DOHH2 (cell line): ENCODE measurements around the gene BORA.
"Not testable (repeated sequence)": the region's sequence is repeated elsewhere in the genome, so short reads cannot be mapped to it uniquely, and the experiment has no call there.

Experiments used
- H3F3A ChIP-seq: fragments of 200-600 bp; sonication (generic), shearing (Covaris generic); 2 replicates; pipeline ENCODE4 v1.6.0; 2016; ENCODE audit warnings: antibody characterized with exemption, mild to moderate bottlenecking; ENCODE audit not compliant: control insufficient read depth, insufficient read depth
- H3K27ac ChIP-seq: fragments of 200-600 bp; sonication (generic); 2 replicates; pipeline ENCODE4 v1.5.1; 2014; ENCODE audit warnings: low read depth, mild to moderate bottlenecking, low read length, moderate library complexity
- H3K27me3 ChIP-seq: fragments of 200-600 bp; sonication (generic); 2 replicates; pipeline ENCODE4 v1.6.1; 2014; ENCODE audit warnings: mild to moderate bottlenecking, low read length, mixed read lengths; ENCODE audit not compliant: control insufficient read depth
- H3K36me3 ChIP-seq: fragments of 200-600 bp; sonication (generic); 2 replicates; pipeline ENCODE4 v1.6.1; 2014; ENCODE audit warnings: mild to moderate bottlenecking, low read length, moderate library complexity, mixed read lengths; ENCODE audit not compliant: control insufficient read depth
- H3K4me1 ChIP-seq: fragments of 200-600 bp; sonication (generic); 2 replicates; pipeline ENCODE4 v1.6.1; 2014; ENCODE audit warnings: mild to moderate bottlenecking, low read length, mixed read lengths; ENCODE audit not compliant: control insufficient read depth
- H3K4me2 ChIP-seq: fragments of 200-600 bp; sonication (generic); 2 replicates; pipeline ENCODE4 v1.6.0; 2014; ENCODE audit warnings: mild to moderate bottlenecking, low read length, moderate library complexity
- H3K4me3 ChIP-seq: fragments of 200-600 bp; sonication (generic); 2 replicates; pipeline ENCODE4 v1.5.1; 2014; ENCODE audit warnings: mild to moderate bottlenecking, low read length, mixed read lengths
- H3K79me2 ChIP-seq: fragments of 200-600 bp; sonication (generic); 2 replicates; pipeline ENCODE4 v1.6.1; 2014; ENCODE audit warnings: mild to moderate bottlenecking, low read length, mixed read lengths; ENCODE audit not compliant: control insufficient read depth
- H3K9me2 ChIP-seq: fragments of 200-600 bp; sonication (generic); replicated peaks from 2 replicates; pipeline ENCODE4 v1.6.1; 2014; ENCODE audit warnings: mild to moderate bottlenecking, low read length, mixed read lengths; ENCODE audit not compliant: control insufficient read depth
- H3K9me3 ChIP-seq: fragments of 200-600 bp; sonication (generic); 2 replicates; pipeline ENCODE4 v1.6.1; 2014; ENCODE audit warnings: antibody characterized with exemption, low read length, mixed read lengths; ENCODE audit not compliant: control insufficient read depth, insufficient read depth
- H4K20me1 ChIP-seq: fragments of 200-600 bp; sonication (generic); 2 replicates; pipeline ENCODE4 v1.6.0; 2014; ENCODE audit warnings: low read depth, mild to moderate bottlenecking, antibody characterized with exemption, low read length, moderate library complexity; ENCODE audit not compliant: control insufficient read depth, insufficient read depth
- CTCF ChIP-seq: fragments of 200-600 bp; sonication (generic); IDR thresholded peaks from one replicate; pipeline ENCODE4 v1.5.1; 2014; ENCODE audit warnings: antibody characterized with exemption, mild to moderate bottlenecking, low read depth, low read length; ENCODE audit not compliant: poor library complexity, severe bottlenecking
- EZH2phosphoT487 ChIP-seq: fragments of 200-600 bp; sonication (generic); IDR thresholded peaks from 2 replicates; pipeline ENCODE4 v1.6.1; 2017; ENCODE audit warnings: borderline replicate concordance, mild to moderate bottlenecking, antibody characterized with exemption, low read length, moderate library complexity, mixed read lengths

BORA gene

GRCh38 chr13:72781451-72782439, 54.0 kb downstream of the BORA start, which contains the start of the genes DIS3 and PIBF1:
Gene DIS3 (minus strand): TSS chr13:72781900. CDS start chr13:72781832, 68 bp downstream.
Gene PIBF1 (plus strand): TSS chr13:72782133. CDS start chr13:72783470, 1,337 bp downstream.
- H3K9me3 ChIP-seq, result no peaks in the 10 kb centered on the region
- H3K27ac ChIP-seq, result peak within 1 kb of the TSS; percentile 77
- H4K20me1 ChIP-seq, result peaks cover 17% of the 10 kb centered on the region
- no peak for TF ChIP-seq EZH2phosphoT487
- TF ChIP-seq CTCF, result no peak
- H3K9me2 ChIP-seq, result no peaks in the 10 kb centered on the region
- peak within 1 kb of the TSS; percentile 94 for H3K4me2 ChIP-seq
- H3K36me3 ChIP-seq, result peaks cover 71% of the 10 kb centered on the region
- H3K4me1 ChIP-seq, result peaks cover 34% of the 10 kb centered on the region
- H3K79me2 ChIP-seq, result peaks cover 98% of the 10 kb centered on the region
- H3K4me3 ChIP-seq, result peak within 1 kb of the TSS; percentile 87
- no peaks in the 10 kb centered on the region for H3K27me3 ChIP-seq
- H3F3A ChIP-seq, result no peaks in the 10 kb centered on the region; the same call in 1 of the 2 replicates

GRCh38 chr13:72782717-72783116, 55.0 kb downstream of the BORA start:
- H3K36me3 ChIP-seq, result peaks cover 68% of the 10 kb centered on the region
- H4K20me1 ChIP-seq, result peaks cover 15% of the 10 kb centered on the region
- TF ChIP-seq EZH2phosphoT487 (no peak), CTCF (no peak)
- H3K79me2 ChIP-seq, result peaks cover 97% of the 10 kb centered on the region
- no peaks in the 10 kb centered on the region for H3K9me3 ChIP-seq
- peak overlapping the region; percentile 72 for H3K4me2 ChIP-seq
- no peaks in the 10 kb centered on the region for H3K27me3 ChIP-seq
- H3K4me1 ChIP-seq, result peaks cover 34% of the 10 kb centered on the region
- no peaks in the 10 kb centered on the region; the same call in 1 of the 2 replicates for H3F3A ChIP-seq
- peak overlapping the region; percentile 77 for H3K27ac ChIP-seq
- no peaks in the 10 kb centered on the region for H3K9me2 ChIP-seq
- H3K4me3 ChIP-seq, result peak overlapping the region; percentile 87

GRCh38 chr13:72784679-72785078, 57.0 kb downstream of the BORA start:
- not testable (repeated sequence) for H3K27ac ChIP-seq, H3K4me3 ChIP-seq, H3K9me3 ChIP-seq, H3K4me2 ChIP-seq, H3F3A ChIP-seq, H3K27me3 ChIP-seq, H3K9me2 ChIP-seq
- Histone ChIP-seq H3K4me1 (peaks cover 27% of the 10 kb centered on the region), H3K36me3 (peaks cover 62% of the 10 kb centered on the region), H3K79me2 (peaks cover 97% of the 10 kb centered on the region), H4K20me1 (peaks cover 15% of the 10 kb centered on the region)

GRCh38 chr13:72788831-72789230, 61.1 kb downstream of the BORA start:
- Histone ChIP-seq H3K4me3 (no peak overlapping the region), H4K20me1 (peaks cover 3% of the 10 kb centered on the region; the same call in 1 of the 2 replicates), H3K27me3 (no peaks in the 10 kb centered on the region), H3K9me2 (no peaks in the 10 kb centered on the region), H3K4me1 (peaks cover 12% of the 10 kb centered on the region), H3K79me2 (peaks cover 76% of the 10 kb centered on the region), H3K9me3 (no peaks in the 10 kb centered on the region), H3K4me2 (no peak overlapping the region), H3F3A (no peaks in the 10 kb centered on the region; the same call in 1 of the 2 replicates), H3K36me3 (peaks cover 75% of the 10 kb centered on the region), H3K27ac (no peak overlapping the region)
- TF ChIP-seq CTCF (no peak), EZH2phosphoT487 (no peak)
